ENCODE results near the gene DNAJC25.

Gene DNAJC25

GRCh38 chr9:111691672-111692329 is 60.7 kb downstream of the DNAJC25 start:
- Histone ChIP-seq H3K4me1 (ENCODE audit: low read length) (peaks cover 5% of the 10 kb centered on the region; the same call in 1 of the 2 replicates), H3K9ac (ENCODE audit: low read length) (no peak overlapping the region), H4K20me1 (ENCODE audit: insufficient read depth, low read length) (no peaks in the 10 kb centered on the region), H3K27me3 (ENCODE audit: low read depth, low read length) (no peaks in the 10 kb centered on the region), H3K4me3 (ENCODE audit: low read length) (no peak overlapping the region), H3K9me3 (ENCODE audit: insufficient read depth, low read length) (no peaks in the 10 kb centered on the region), H2AFZ (ENCODE audit: low read depth, low read length) (no peak overlapping the region), H3K79me2 (ENCODE audit: low read length) (no peaks in the 10 kb centered on the region), H3K4me2 (ENCODE audit: low read length) (peak overlapping the region; percentile 45), H3K36me3 (replicated peaks; ENCODE audit: low read depth, low read length) (no peaks in the 10 kb centered on the region), H3K27ac (ENCODE audit: low read length) (no peak overlapping the region)
- TF ChIP-seq CTCF (IDR thresholded peaks at IDR 0.05; ENCODE audit: low read depth, low read length) (peak; percentile 69), EZH2phosphoT487 (IDR thresholded peaks at IDR 0.05; ENCODE audit: low read depth) (no peak)

GRCh38 chr9:111696796-111697195 is 65.7 kb downstream of the DNAJC25 start:
- Histone ChIP-seq H3K9me3 (ENCODE audit: insufficient read depth, low read length) (no peaks in the 10 kb centered on the region), H3K4me3 (ENCODE audit: low read length) (no peak overlapping the region), H2AFZ (ENCODE audit: low read depth, low read length) (no peak overlapping the region), H3K4me2 (ENCODE audit: low read length) (no peak overlapping the region), H3K27me3 (ENCODE audit: low read depth, low read length) (no peaks in the 10 kb centered on the region), H3K9ac (ENCODE audit: low read length) (no peak overlapping the region), H3K27ac (ENCODE audit: low read length) (no peak overlapping the region), H3K36me3 (replicated peaks; ENCODE audit: low read depth, low read length) (no peaks in the 10 kb centered on the region), H3K4me1 (ENCODE audit: low read length) (peaks cover 3% of the 10 kb centered on the region; the same call in 1 of the 2 replicates), H4K20me1 (ENCODE audit: insufficient read depth, low read length) (no peaks in the 10 kb centered on the region), H3K79me2 (ENCODE audit: low read length) (no peaks in the 10 kb centered on the region)
- TF ChIP-seq CTCF (IDR thresholded peaks at IDR 0.05; ENCODE audit: low read depth, low read length) = no peak
- no peak for TF ChIP-seq EZH2phosphoT487 (IDR thresholded peaks at IDR 0.05; ENCODE audit: low read depth)

GRCh38 chr9:111700776-111701175 is 69.6 kb downstream of the DNAJC25 start:
- Histone ChIP-seq H3K9me3 (ENCODE audit: insufficient read depth, low read length) (no peaks in the 10 kb centered on the region), H3K27me3 (ENCODE audit: low read depth, low read length) (no peaks in the 10 kb centered on the region), H3K79me2 (ENCODE audit: low read length) (no peaks in the 10 kb centered on the region), H3K4me1 (ENCODE audit: low read length) (peaks cover 2% of the 10 kb centered on the region; the same call in 1 of the 2 replicates), H3K36me3 (replicated peaks; ENCODE audit: low read depth, low read length) (no peaks in the 10 kb centered on the region), H3K9ac (ENCODE audit: low read length) (no peak overlapping the region), H3K4me2 (ENCODE audit: low read length) (no peak overlapping the region), H4K20me1 (ENCODE audit: insufficient read depth, low read length) (no peaks in the 10 kb centered on the region), H3K4me3 (ENCODE audit: low read length) (no peak overlapping the region), H2AFZ (ENCODE audit: low read depth, low read length) (no peak overlapping the region), H3K27ac (ENCODE audit: low read length) (no peak overlapping the region)
- TF ChIP-seq CTCF (IDR thresholded peaks at IDR 0.05; ENCODE audit: low read depth, low read length) (no peak), EZH2phosphoT487 (IDR thresholded peaks at IDR 0.05; ENCODE audit: low read depth) (no peak)
